K562 (cell line): ENCODE data around the gene MMP24. TPM values are rescaled to one million over a fixed set of nuclear protein-coding genes. Genes with fewer than 3 reads are reported as not detected.

ENCODE experiments used
- TOE1 ChIP-seq, 2 experiments: fragments of 450-650 bp in 1 of 2; sonication (generic) in 1 of 2; formaldehyde crosslinking in 1 of 2; IDR thresholded peaks; 2 replicates each; pipeline versions ENCODE4 v1.7.1 to v1.8.0; 2016 to 2022; ENCODE audit warnings: borderline replicate concordance in 2 of 2, mild to moderate bottlenecking in 2 of 2, antibody characterized with exemption in 1 of 2, inconsistent platforms in 1 of 2, low read depth in 1 of 2, missing genetic modification reagents in 1 of 2, moderate library complexity in 1 of 2
- ZNF274 ChIP-seq: IDR thresholded peaks from 2 replicates; pipeline ENCODE4 v1.6.1; 2011; ENCODE audit warnings: low read depth, mild to moderate bottlenecking, low read length, moderate library complexity, borderline replicate concordance
- ZNF316 ChIP-seq: fragments of 450-650 bp; IDR thresholded peaks from 2 replicates; pipeline ENCODE4 v1.6.1; 2016
- polyA plus RNA-seq, 8 experiments: library from polyadenylated mRNA; depleted of rRNA in 4 of 8; stranded (reverse) in 5 of 8; unstranded in 3 of 8; fragments of >200 nt; fragmentation: Nextera tagmentation in 2 of 8; fragmentation: Illumina TruSeq in 1 of 8; extraction: Ambion mirVana in 2 of 8; extraction: Trizol in 1 of 8; gene quantifications; 2 replicates each; pipeline versions ENCODE4 v1.2.1 to v1.2.3, GENCODE V29; 2011 to 2014; ENCODE audit warnings: inconsistent platforms in 1 of 8, missing spikeins in 1 of 8
- small RNA-seq: library from RNA; depleted of rRNA; stranded (forward); fragments of <200 nt; gene quantifications from one replicate; pipeline ENCODE3, GENCODE V24; 2014
- total RNA-seq, 7 experiments: library from RNA; depleted of rRNA in 6 of 7; stranded (reverse); fragments of >200 nt in 6 of 7; fragmentation: Illumina TruSeq in 2 of 7; extraction: Trizol in 2 of 7; gene quantifications; 2 replicates each; pipeline versions ENCODE4 v1.2.1 to v1.2.3, GENCODE V29; 2011 to 2021; ENCODE audit warnings: low replicate concordance in 1 of 7
- TF ChIP-seq, protein P1 (sequence below): fragments of 250-450 bp; sonication (Bioruptor Pico); IDR thresholded peaks from 2 replicates; pipeline ENCODE4 v1.4.0; 2020; ENCODE audit warnings: mild to moderate bottlenecking, moderate library complexity, borderline replicate concordance

The MMP24 gene
- total and polyA plus RNA-seq, 9 of the 15 experiments (the other 6 are each of a cell fraction or from before 2014, with no cell fraction given): 0.03 to 0.07 (median 0.03) TPM; not detected in 6

DNA sequence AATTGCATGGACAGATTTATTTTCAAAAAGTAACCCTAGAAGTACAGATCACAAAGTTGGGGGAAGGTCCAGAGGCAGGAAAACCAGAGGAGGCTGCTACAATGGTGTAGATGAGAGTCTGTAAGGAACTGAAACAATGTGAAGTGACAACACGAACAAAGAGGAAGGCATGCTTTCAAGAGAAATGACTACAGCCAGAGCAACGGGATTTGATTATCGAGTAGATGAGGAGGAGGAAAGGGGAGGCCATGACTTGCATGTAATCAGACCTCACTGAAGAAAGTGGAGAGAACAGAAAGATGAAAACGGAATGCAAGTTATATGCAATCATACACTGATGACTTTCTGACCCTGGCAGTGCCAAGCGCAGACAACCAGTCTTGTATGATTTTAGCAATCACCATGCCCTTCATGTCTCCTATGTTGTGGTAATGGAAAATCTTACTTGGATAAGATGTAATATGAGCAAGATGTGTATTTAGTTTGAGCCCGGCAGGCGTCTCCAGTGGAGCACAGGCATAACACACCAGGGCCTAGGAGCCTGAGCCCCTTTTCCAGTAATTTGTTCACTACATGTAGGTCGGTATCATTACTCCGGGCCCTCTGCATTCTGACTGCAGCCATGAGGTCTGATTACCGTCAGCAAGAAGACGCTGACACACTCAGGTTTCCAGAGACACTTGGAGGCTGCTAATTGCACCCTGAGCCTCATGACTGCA is 99.7 kb downstream of the MMP24 start (continued):
- TF ChIP-seq, protein P1, sequence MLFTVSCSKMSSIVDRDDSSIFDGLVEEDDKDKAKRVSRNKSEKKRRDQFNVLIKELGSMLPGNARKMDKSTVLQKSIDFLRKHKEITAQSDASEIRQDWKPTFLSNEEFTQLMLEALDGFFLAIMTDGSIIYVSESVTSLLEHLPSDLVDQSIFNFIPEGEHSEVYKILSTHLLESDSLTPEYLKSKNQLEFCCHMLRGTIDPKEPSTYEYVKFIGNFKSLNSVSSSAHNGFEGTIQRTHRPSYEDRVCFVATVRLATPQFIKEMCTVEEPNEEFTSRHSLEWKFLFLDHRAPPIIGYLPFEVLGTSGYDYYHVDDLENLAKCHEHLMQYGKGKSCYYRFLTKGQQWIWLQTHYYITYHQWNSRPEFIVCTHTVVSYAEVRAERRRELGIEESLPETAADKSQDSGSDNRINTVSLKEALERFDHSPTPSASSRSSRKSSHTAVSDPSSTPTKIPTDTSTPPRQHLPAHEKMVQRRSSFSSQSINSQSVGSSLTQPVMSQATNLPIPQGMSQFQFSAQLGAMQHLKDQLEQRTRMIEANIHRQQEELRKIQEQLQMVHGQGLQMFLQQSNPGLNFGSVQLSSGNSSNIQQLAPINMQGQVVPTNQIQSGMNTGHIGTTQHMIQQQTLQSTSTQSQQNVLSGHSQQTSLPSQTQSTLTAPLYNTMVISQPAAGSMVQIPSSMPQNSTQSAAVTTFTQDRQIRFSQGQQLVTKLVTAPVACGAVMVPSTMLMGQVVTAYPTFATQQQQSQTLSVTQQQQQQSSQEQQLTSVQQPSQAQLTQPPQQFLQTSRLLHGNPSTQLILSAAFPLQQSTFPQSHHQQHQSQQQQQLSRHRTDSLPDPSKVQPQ: no peak
- TF ChIP-seq TOE1 (IDR thresholded peaks at IDR 0.05; ENCODE audit: borderline replicate concordance) (no peak), TOE1 (CRISPR knock-in tag; IDR thresholded peaks at IDR 0.05; ENCODE audit: borderline replicate concordance, low read depth) (no peak), ZNF274 (no peak), ZNF316 (peak; percentile 50)

Small RNA genes lying within 50 kb of the gene (small RNA-seq; reads per million reads assigned to genes)
- gene MT1P3 (not detected), gene RNA5SP483 (not detected)

Other genes with a start within 250 kb of the MMP24 start
Only the 7 nearest of the 9 such genes appear.
- gene TRPC4AP, start 133.9 kb upstream of the MMP24 start, total RNA-seq (2014; rRNA removed): 27.8 and 30.4 TPM in 2 replicates
- 30.8 and 31.4 TPM in 2 replicates for gene TRPC4AP, start 133.9 kb upstream of the MMP24 start, total RNA-seq (2014; rRNA removed; fragmentation: Illumina TruSeq; extraction: Trizol)
- gene TRPC4AP, start 133.9 kb upstream of the MMP24 start, total RNA-seq (2015; rRNA removed; fragmentation: Illumina TruSeq; extraction: Trizol): 33.2 and 33.3 TPM in 2 replicates
- 52.4 and 55.9 TPM in 2 replicates for gene TRPC4AP, start 133.9 kb upstream of the MMP24 start, total RNA-seq (2021)
- gene TRPC4AP, start 133.9 kb upstream of the MMP24 start, polyA plus RNA-seq (2011; rRNA removed): 70.3 and 92.0 TPM in 2 replicates
- 49.1 and 53.7 TPM in 2 replicates for gene TRPC4AP, start 133.9 kb upstream of the MMP24 start, polyA plus RNA-seq (2014; fragmentation: Illumina TruSeq; extraction: Trizol)
- 1 to 10 TPM; 2.3 to 3.6 TPM for gene TRPC4AP, start 133.9 kb upstream of the MMP24 start, polyA plus RNA-seq (2014; fragmentation: Nextera tagmentation; extraction: Ambion mirVana)
- 54.4 and 55.0 TPM in 2 replicates for gene TRPC4AP, start 133.9 kb upstream of the MMP24 start, polyA plus RNA-seq (2014; rRNA removed)
- gene EDEM2, start 79.4 kb upstream of the MMP24 start, total RNA-seq (2014; rRNA removed): 10.1 and 13.3 TPM in 2 replicates
- 8.6 and 9.7 TPM in 2 replicates for gene EDEM2, start 79.4 kb upstream of the MMP24 start, total RNA-seq (2014; rRNA removed; fragmentation: Illumina TruSeq; extraction: Trizol)
- gene EDEM2, start 79.4 kb upstream of the MMP24 start, total RNA-seq (2015; rRNA removed; fragmentation: Illumina TruSeq; extraction: Trizol): 10.9 and 11.2 TPM in 2 replicates
- gene EDEM2, start 79.4 kb upstream of the MMP24 start, total RNA-seq (2021): 9.8 and 10.4 TPM in 2 replicates
- 6.9 and 8.8 TPM in 2 replicates for gene EDEM2, start 79.4 kb upstream of the MMP24 start, polyA plus RNA-seq (2011; rRNA removed)
- 10.3 and 11.0 TPM in 2 replicates for gene EDEM2, start 79.4 kb upstream of the MMP24 start, polyA plus RNA-seq (2014; fragmentation: Illumina TruSeq; extraction: Trizol)
- 1 to 10 TPM; 7.3 to 9.1 TPM for gene EDEM2, start 79.4 kb upstream of the MMP24 start, polyA plus RNA-seq (2014; fragmentation: Nextera tagmentation; extraction: Ambion mirVana)
- gene EDEM2, start 79.4 kb upstream of the MMP24 start, polyA plus RNA-seq (2014; rRNA removed): 5.5 and 6.9 TPM in 2 replicates
- gene PROCR, start 54.6 kb upstream of the MMP24 start, total RNA-seq (2014; rRNA removed): 4.9 and 5.7 TPM in 2 replicates
- 3.4 and 3.7 TPM in 2 replicates for gene PROCR, start 54.6 kb upstream of the MMP24 start, total RNA-seq (2014; rRNA removed; fragmentation: Illumina TruSeq; extraction: Trizol)
- 3.8 and 4.0 TPM in 2 replicates for gene PROCR, start 54.6 kb upstream of the MMP24 start, total RNA-seq (2015; rRNA removed; fragmentation: Illumina TruSeq; extraction: Trizol)
- gene PROCR, start 54.6 kb upstream of the MMP24 start, total RNA-seq (2021): 4.1 and 4.5 TPM in 2 replicates
- gene PROCR, start 54.6 kb upstream of the MMP24 start, polyA plus RNA-seq (2011; rRNA removed): 5.3 and 7.1 TPM in 2 replicates
- 3.6 and 4.6 TPM in 2 replicates for gene PROCR, start 54.6 kb upstream of the MMP24 start, polyA plus RNA-seq (2014; fragmentation: Illumina TruSeq; extraction: Trizol)
- gene PROCR, start 54.6 kb upstream of the MMP24 start, polyA plus RNA-seq (2014; fragmentation: Nextera tagmentation; extraction: Ambion mirVana): 1 to 10 TPM; 1.6 to 2.6 TPM
- 6.1 and 9.6 TPM in 2 replicates for gene PROCR, start 54.6 kb upstream of the MMP24 start, polyA plus RNA-seq (2014; rRNA removed)
- gene MMP24OS, start 51.4 kb downstream of the MMP24 start, total RNA-seq (2014; rRNA removed): 11.4 and 16.0 TPM in 2 replicates
- gene MMP24OS, start 51.4 kb downstream of the MMP24 start, total RNA-seq (2014; rRNA removed; fragmentation: Illumina TruSeq; extraction: Trizol): 3.8 and 5.6 TPM in 2 replicates
- gene MMP24OS, start 51.4 kb downstream of the MMP24 start, total RNA-seq (2015; rRNA removed; fragmentation: Illumina TruSeq; extraction: Trizol): 10.4 and 12.6 TPM in 2 replicates
- 38.6 and 41.5 TPM in 2 replicates for gene MMP24OS, start 51.4 kb downstream of the MMP24 start, total RNA-seq (2021)
- gene MMP24OS, start 51.4 kb downstream of the MMP24 start, polyA plus RNA-seq (2011; rRNA removed): 13.1 and 16.3 TPM in 2 replicates
- gene MMP24OS, start 51.4 kb downstream of the MMP24 start, polyA plus RNA-seq (2014; fragmentation: Illumina TruSeq; extraction: Trizol): 18.8 and 25.0 TPM in 2 replicates
- 1 to 10 TPM in 1 of 2 experiments, under 1 TPM in 1; 0.92 to 1.6 TPM for gene MMP24OS, start 51.4 kb downstream of the MMP24 start, polyA plus RNA-seq (2014; fragmentation: Nextera tagmentation; extraction: Ambion mirVana)
- gene MMP24OS, start 51.4 kb downstream of the MMP24 start, polyA plus RNA-seq (2014; rRNA removed): 26.5 and 33.5 TPM in 2 replicates
- gene EIF6, start 58.1 kb downstream of the MMP24 start, total RNA-seq (2014; rRNA removed): 200 and 244 TPM in 2 replicates
- 132 and 180 TPM in 2 replicates for gene EIF6, start 58.1 kb downstream of the MMP24 start, total RNA-seq (2014; rRNA removed; fragmentation: Illumina TruSeq; extraction: Trizol)
- gene EIF6, start 58.1 kb downstream of the MMP24 start, total RNA-seq (2015; rRNA removed; fragmentation: Illumina TruSeq; extraction: Trizol): 179 and 180 TPM in 2 replicates
- 229 and 249 TPM in 2 replicates for gene EIF6, start 58.1 kb downstream of the MMP24 start, total RNA-seq (2021)
- 165 and 190 TPM in 2 replicates for gene EIF6, start 58.1 kb downstream of the MMP24 start, polyA plus RNA-seq (2011; rRNA removed)
- gene EIF6, start 58.1 kb downstream of the MMP24 start, polyA plus RNA-seq (2014; fragmentation: Illumina TruSeq; extraction: Trizol): 247 and 288 TPM in 2 replicates
- gene EIF6, start 58.1 kb downstream of the MMP24 start, polyA plus RNA-seq (2014; fragmentation: Nextera tagmentation; extraction: Ambion mirVana): 100 to 1,000 TPM; 807 to 832 TPM
- 230 and 241 TPM in 2 replicates for gene EIF6, start 58.1 kb downstream of the MMP24 start, polyA plus RNA-seq (2014; rRNA removed)
- not detected in 2 replicates for gene FAM83C, start 65.7 kb downstream of the MMP24 start, total RNA-seq (2014; rRNA removed)
- not detected in 2 replicates for gene FAM83C, start 65.7 kb downstream of the MMP24 start, total RNA-seq (2014; rRNA removed; fragmentation: Illumina TruSeq; extraction: Trizol)
- not detected in 2 replicates for gene FAM83C, start 65.7 kb downstream of the MMP24 start, total RNA-seq (2015; rRNA removed; fragmentation: Illumina TruSeq; extraction: Trizol)
- not detected in 2 replicates for gene FAM83C, start 65.7 kb downstream of the MMP24 start, total RNA-seq (2021)
- not detected in 2 replicates for gene FAM83C, start 65.7 kb downstream of the MMP24 start, polyA plus RNA-seq (2011; rRNA removed)
- gene FAM83C, start 65.7 kb downstream of the MMP24 start, polyA plus RNA-seq (2014; fragmentation: Illumina TruSeq; extraction: Trizol): not detected in 2 replicates
- gene FAM83C, start 65.7 kb downstream of the MMP24 start, polyA plus RNA-seq (2014; fragmentation: Nextera tagmentation; extraction: Ambion mirVana): not detected
- gene FAM83C, start 65.7 kb downstream of the MMP24 start, polyA plus RNA-seq (2014; rRNA removed): not detected in 2 replicates
- gene UQCC1, start 185.3 kb downstream of the MMP24 start, total RNA-seq (2014; rRNA removed): 33.8 and 50.9 TPM in 2 replicates
- gene UQCC1, start 185.3 kb downstream of the MMP24 start, total RNA-seq (2014; rRNA removed; fragmentation: Illumina TruSeq; extraction: Trizol): 37.3 and 37.4 TPM in 2 replicates
- gene UQCC1, start 185.3 kb downstream of the MMP24 start, total RNA-seq (2015; rRNA removed; fragmentation: Illumina TruSeq; extraction: Trizol): 37.7 and 38.9 TPM in 2 replicates
- 50.0 and 58.5 TPM in 2 replicates for gene UQCC1, start 185.3 kb downstream of the MMP24 start, total RNA-seq (2021)
- gene UQCC1, start 185.3 kb downstream of the MMP24 start, polyA plus RNA-seq (2011; rRNA removed): 59.9 and 72.3 TPM in 2 replicates
- 58.1 and 68.6 TPM in 2 replicates for gene UQCC1, start 185.3 kb downstream of the MMP24 start, polyA plus RNA-seq (2014; fragmentation: Illumina TruSeq; extraction: Trizol)
- 10 to 100 TPM; 31.9 to 67.9 TPM for gene UQCC1, start 185.3 kb downstream of the MMP24 start, polyA plus RNA-seq (2014; fragmentation: Nextera tagmentation; extraction: Ambion mirVana)
- 58.9 and 72.2 TPM in 2 replicates for gene UQCC1, start 185.3 kb downstream of the MMP24 start, polyA plus RNA-seq (2014; rRNA removed)